Body of pancreas (tissue), 4 donors: ENCODE data around the gene CCR6. TPM values are rescaled to one million over a fixed set of nuclear protein-coding genes. Genes with fewer than 3 reads are reported as not detected.

ENCODE experiments used
- ATAC-seq: fragments of 150-250 bp; one replicate; pipeline ENCODE4 v1.9.1; 2016
- DNase-seq, 4 donors: peaks; one replicate each; pipeline ENCODE4 v3.0.0-alpha.2; 2019
- H3K27ac ChIP-seq, 4 donors: fragments of 200-600 bp; sonication (generic); 1 replicate in 3 of 4; 2 replicates in 1 of 4; pipeline versions ENCODE4 v1.5.1 to v1.6.1; 2016 to 2019; ENCODE audit warnings: mild to moderate bottlenecking in 1 of 4, mixed read lengths in 1 of 4, moderate library complexity in 1 of 4
- H3K27me3 ChIP-seq, 2 donors: fragments of 200-600 bp; sonication (generic); one replicate each; pipeline ENCODE4 v1.6.0; 2016; ENCODE audit warnings: mild to moderate bottlenecking in 1 of 2
- H3K36me3 ChIP-seq, 2 donors: fragments of 200-600 bp; sonication (generic); replicated peaks in 1 of 2; 2 replicates each; pipeline ENCODE4 v1.5.1; 2016; ENCODE audit warnings: low read depth in 2 of 2; ENCODE audit not compliant: insufficient read depth in 1 of 2
- H3K4me1 ChIP-seq: fragments of 200-600 bp; sonication (generic); one replicate; pipeline ENCODE4 v1.6.0; 2016
- H3K4me3 ChIP-seq, 2 donors: fragments of 200-600 bp; sonication (generic); 1 replicate in 1 of 2; 2 replicates in 1 of 2; pipeline ENCODE4 v1.5.1; 2016 to 2019
- H3K9me3 ChIP-seq, 3 donors: fragments of 200-600 bp; sonication (generic); 1 replicate in 2 of 3; 2 replicates in 1 of 3; pipeline ENCODE4 v1.5.1; 2016
- CTCF ChIP-seq, 7 experiments: fragments of 450-650 bp in 4 of 7; fragments of 200-600 bp in 3 of 7; sonication (generic) in 3 of 7; IDR thresholded peaks; one replicate each; pipeline ENCODE4 v1.5.1; 2016 to 2019; ENCODE audit warnings: antibody characterized with exemption in 7 of 7
- POLR2A ChIP-seq, 3 donors: fragments of 450-650 bp; IDR thresholded peaks; one replicate each; pipeline ENCODE4 v1.6.1; 2016; ENCODE audit warnings: antibody characterized with exemption in 3 of 3, mild to moderate bottlenecking in 2 of 3
- WGBS, 2 donors: methylation state at CpG; one replicate each; pipeline ENCODE4 v1.1.5; 2017; 5-methylcytosine and 5-hydroxymethylcytosine counted together
- intact Hi-C: fragments of 100-400 bp; cut with DNase I; formaldehyde crosslinking; loops from one replicate; pipeline ENCODE4 v1.15.1; 2023
- total RNA-seq, 2 donors: library from RNA; depleted of rRNA; stranded (reverse); fragments of >200 nt; gene quantifications; one replicate each; pipeline ENCODE4 v1.1.0, GENCODE V29; 2016

The CCR6 gene
- total RNA-seq, 2 donors from 2014 or later = not detected

DNA sequence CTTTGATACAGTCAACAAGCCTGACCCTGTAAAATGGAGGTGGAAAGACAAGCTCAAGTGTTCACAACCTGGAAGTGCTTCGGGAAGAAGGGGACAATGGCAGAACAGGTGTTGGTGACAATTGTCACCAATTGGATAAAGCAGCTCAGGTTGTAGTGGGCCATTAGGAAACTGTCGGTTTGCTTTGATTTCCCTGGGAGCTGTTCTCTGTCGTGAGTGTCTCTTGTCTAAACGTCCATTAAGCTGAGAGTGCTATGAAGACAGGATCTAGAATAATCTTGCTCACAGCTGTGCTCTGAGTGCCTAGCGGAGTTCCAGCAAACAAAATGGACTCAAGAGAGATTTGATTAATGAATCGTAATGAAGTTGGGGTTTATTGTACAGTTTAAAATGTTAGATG lies 15.0 kb downstream of the CCR6 start:
- Histone ChIP-seq H3K27ac (no peak overlapping the region), H3K4me1 (no peaks in the 10 kb centered on the region), H3K36me3 (no peaks in the 10 kb centered on the region), H3K9me3 (no peaks in the 10 kb centered on the region), H3K4me3 (no peak overlapping the region), H3K27me3 (no peaks in the 10 kb centered on the region)
- no peak for TF ChIP-seq CTCF (IDR thresholded peaks at IDR 0.05)
- TF ChIP-seq POLR2A (IDR thresholded peaks at IDR 0.05) = no peak
- DNase-seq = no peak
- no peak for ATAC-seq
- WGBS, 2 donors = 58 to 60% methylated on average over 6 of the region's 6 CpGs
- intact Hi-C loops = no loop called here

DNA sequence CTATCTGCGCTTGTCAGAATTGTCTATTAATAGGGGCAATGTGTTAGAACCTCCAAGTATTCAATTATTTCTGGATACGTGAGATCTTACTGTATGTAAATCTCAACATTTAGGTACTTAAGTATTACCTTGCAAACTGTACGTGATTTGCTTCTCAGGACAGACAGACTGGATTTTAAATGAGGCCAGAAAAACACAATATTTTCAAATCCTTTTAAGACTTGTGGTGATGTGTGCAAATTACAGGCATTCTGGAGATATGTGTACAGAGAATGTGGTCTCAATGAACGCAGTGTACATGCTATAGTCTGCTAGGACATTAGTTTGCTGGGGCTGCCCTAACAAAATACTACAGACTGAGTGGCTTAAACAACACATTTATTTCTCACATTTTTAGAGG lies 16.9 kb downstream of the CCR6 start:
- ATAC-seq (no peak), DNase-seq (no peak)
- 80 to 84% methylated on average over 4 of the region's 4 CpGs for WGBS, 2 donors
- Histone ChIP-seq H3K36me3 (no peaks in the 10 kb centered on the region), H3K27ac (no peak overlapping the region), H3K9me3 (no peaks in the 10 kb centered on the region), H3K4me3 (no peak overlapping the region), H3K27me3 (no peaks in the 10 kb centered on the region), H3K4me1 (no peaks in the 10 kb centered on the region)
- TF ChIP-seq POLR2A (IDR thresholded peaks at IDR 0.05) (no peak), CTCF (IDR thresholded peaks at IDR 0.05) (no peak)
- intact Hi-C loops = loop anchor here (10.0 kb wide), 1 partner anchor 365 kb away; no protein-coding TSS in a partner anchor

GRCh38 chr6:167140589-167141474 lies 17.9 kb downstream of the CCR6 start:
- Histone ChIP-seq H3K36me3 (no peaks in the 10 kb centered on the region), H3K27me3 (no peaks in the 10 kb centered on the region), H3K9me3 (no peaks in the 10 kb centered on the region), H3K27ac (no peak overlapping the region), H3K4me1 (no peaks in the 10 kb centered on the region), H3K4me3 (no peak overlapping the region)
- no peak for DNase-seq
- WGBS, 2 donors = 55 to 73% methylated on average over 8 to 10 of the region's 10 CpGs
- ATAC-seq = no peak
- intact Hi-C loops = loop anchor here (10.0 kb wide), 1 partner anchor 366 kb away; no protein-coding TSS in a partner anchor
- TF ChIP-seq CTCF (IDR thresholded peaks at IDR 0.05) = no peak
- no peak for TF ChIP-seq POLR2A (IDR thresholded peaks at IDR 0.05)

DNA sequence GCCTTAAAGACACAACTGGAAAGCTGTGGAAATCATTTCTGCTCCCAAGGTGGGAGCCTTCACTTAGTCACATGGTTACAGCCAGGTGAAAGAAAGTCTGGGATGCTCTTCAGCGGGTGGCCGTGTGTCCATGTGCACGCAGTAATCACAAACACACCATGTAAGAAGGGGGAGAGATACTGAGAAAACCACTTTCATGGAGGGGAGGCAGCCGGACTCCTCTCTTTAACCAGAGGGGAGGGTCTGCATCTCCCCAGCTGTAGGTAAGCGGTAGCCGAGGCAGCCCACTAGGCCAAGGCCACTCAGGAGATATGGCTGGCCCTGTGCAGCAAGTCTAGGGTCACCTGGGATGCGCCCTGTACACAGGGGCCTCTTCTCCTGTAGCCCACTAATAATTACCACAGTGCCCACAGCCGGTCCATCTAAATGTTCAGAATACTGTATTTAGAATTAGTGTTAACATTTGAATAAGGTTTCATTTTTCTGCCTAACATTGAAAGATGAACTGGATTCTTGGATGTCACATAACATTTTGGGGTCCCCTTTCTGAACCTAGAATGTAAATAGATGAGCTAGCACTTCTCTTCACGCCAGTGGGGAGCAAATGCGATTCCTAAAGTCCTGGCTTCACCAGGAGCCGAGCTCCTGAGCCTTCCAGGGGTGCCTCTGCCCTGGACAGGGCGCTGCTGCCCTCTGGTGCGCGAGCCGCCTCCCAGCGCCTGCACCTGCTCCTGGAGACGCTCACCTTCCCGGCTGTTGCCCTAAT lies 19.0 kb downstream of the CCR6 start:
- Histone ChIP-seq H3K4me1 (no peaks in the 10 kb centered on the region), H3K36me3 (no peaks in the 10 kb centered on the region), H3K9me3 (no peaks in the 10 kb centered on the region), H3K27ac (no peak overlapping the region), H3K27me3 (no peaks in the 10 kb centered on the region), H3K4me3 (no peak overlapping the region)
- intact Hi-C loops = loop anchor here (10.0 kb wide), 1 partner anchor 367 kb away; no protein-coding TSS in a partner anchor
- peak; percentile 40 to 71 (median 57) for TF ChIP-seq CTCF (IDR thresholded peaks at IDR 0.05)
- TF ChIP-seq POLR2A (IDR thresholded peaks at IDR 0.05) = no peak
- ATAC-seq (peak; percentile 77), DNase-seq (peak; percentile 28 to 56 (median 42))
- 31 to 38% methylated on average over 14 to 18 of the region's 18 CpGs for WGBS, 2 donors
